ENCODE results near the gene PKN1.
"Not testable (repeated sequence)": the region's sequence is repeated elsewhere in the genome, so short reads cannot be mapped to it uniquely, and the experiment has no call there.

The PKN1 gene

GRCh38 chr19:14432791-14433553 lies at the start of gene PKN1:
Gene PKN1, plus strand, starts transcription at chr19:14433306. Its CDS starts 216 bp downstream, at chr19:14433522.
- peak; percentile 61 for DNase-seq

GRCh38 chr19:14383661-14384555 lies 49.2 kb upstream of the PKN1 start:
- peak; percentile 85 for DNase-seq

- DNase-seq: no peak
These were observed 47.6 kb upstream of the PKN1 start for GRCh38 chr19:14385492-14385891.

GRCh38 chr19:14390548-14390947 lies 42.6 kb upstream of the PKN1 start:
- no peak for DNase-seq

- no peak for DNase-seq
These were observed 41.8 kb upstream of the PKN1 start for GRCh38 chr19:14391156-14391821.

GRCh38 chr19:14393329-14393728 lies 39.8 kb upstream of the PKN1 start:
- DNase-seq: no peak

- no peak for DNase-seq
These were observed 38.9 kb upstream of the PKN1 start for GRCh38 chr19:14394167-14394566.

GRCh38 chr19:14395262-14395661 lies 37.8 kb upstream of the PKN1 start:
- DNase-seq: no peak

- DNase-seq: no peak
These were observed 37.3 kb upstream of the PKN1 start for GRCh38 chr19:14395710-14396336.

- DNase-seq: not testable (repeated sequence)
These were observed 36.4 kb upstream of the PKN1 start for GRCh38 chr19:14396730-14397129.

GRCh38 chr19:14397168-14397567 lies 35.9 kb upstream of the PKN1 start:
- DNase-seq: not testable (repeated sequence)

GRCh38 chr19:14400951-14401431 lies 32.1 kb upstream of the PKN1 start:
- DNase-seq: no peak

GRCh38 chr19:14401468-14402195 lies 31.5 kb upstream of the PKN1 start:
- no peak for DNase-seq

GRCh38 chr19:14402332-14403144 lies 30.6 kb upstream of the PKN1 start:
- peak; percentile 94 for DNase-seq

GRCh38 chr19:14403145-14403930 lies 29.8 kb upstream of the PKN1 start:
- DNase-seq: not testable (repeated sequence)

- DNase-seq: no peak
These were observed 28.8 kb upstream of the PKN1 start for GRCh38 chr19:14404312-14404711.

GRCh38 chr19:14405380-14405757 lies 27.7 kb upstream of the PKN1 start:
- DNase-seq: no peak

- peak; percentile 92 for DNase-seq
These were observed 27.1 kb upstream of the PKN1 start for GRCh38 chr19:14405758-14406644.
